Upper lobe of left lung (tissue), 6 donors: ENCODE results near the gene BLCAP. TPM values are rescaled to one million over a fixed set of nuclear protein-coding genes. Genes with fewer than 3 reads are reported as not detected.
A peak's percentile ranks its signal among the peaks of the same experiment; 100 is the strongest.
"Not testable (repeated sequence)": the region's sequence is repeated elsewhere in the genome, so short reads cannot be mapped to it uniquely, and the experiment has no call there.

Experiments
- ATAC-seq, 2 donors: fragments of 200-7000 bp; cut with Tn5 transposase; one replicate each; pipeline ENCODE4 v1.9.1; 2022; ENCODE audit warnings: mild to moderate bottlenecking in 2 of 2, moderate library complexity in 2 of 2; ENCODE audit not compliant: low FRiP score in 2 of 2
- DNase-seq, 2 donors: peaks; one replicate each; pipeline ENCODE4 v3.0.0-alpha.2; 2019 to 2020
- H3K27ac ChIP-seq, 4 donors: fragments of 200-600 bp; sonication (generic); one replicate each; pipeline ENCODE4 v1.5.1; 2016 to 2019
- H3K27me3 ChIP-seq, 4 donors: fragments of 200-600 bp; sonication (generic); one replicate each; pipeline ENCODE4 v1.5.1; 2017 to 2019
- H3K36me3 ChIP-seq, 4 donors: fragments of 200-600 bp; sonication (generic); one replicate each; pipeline ENCODE4 v1.5.1; 2016 to 2019
- H3K4me1 ChIP-seq, 4 donors: fragments of 200-600 bp; sonication (generic); one replicate each; pipeline ENCODE4 v1.5.1; 2018 to 2019
- H3K4me3 ChIP-seq, 4 donors: fragments of 200-600 bp; sonication (generic); one replicate each; pipeline ENCODE4 v1.5.1; 2017 to 2019; ENCODE audit warnings: mild to moderate bottlenecking in 2 of 4, moderate library complexity in 1 of 4
- H3K9me3 ChIP-seq, 4 donors: fragments of 200-600 bp; sonication (generic); one replicate each; pipeline ENCODE4 v1.5.1; 2018 to 2019
- CTCF ChIP-seq, 6 experiments: fragments of 450-650 bp in 4 of 6; fragments of 200-600 bp in 2 of 6; sonication (generic) in 2 of 6; IDR thresholded peaks; one replicate each; pipeline ENCODE4 v1.5.1; 2016 to 2019; ENCODE audit warnings: antibody characterized with exemption in 6 of 6
- EP300 ChIP-seq, 4 donors: sonication (generic); formaldehyde crosslinking; IDR thresholded peaks; one replicate each; pipeline ENCODE4 v1.5.1; 2017; ENCODE audit warnings: antibody characterized with exemption in 4 of 4, control low read depth in 2 of 4
- POLR2A ChIP-seq, 4 donors: fragments of 450-650 bp; IDR thresholded peaks; one replicate each; pipeline ENCODE4 v1.5.1; 2016 to 2017; ENCODE audit warnings: antibody characterized with exemption in 4 of 4, mild to moderate bottlenecking in 2 of 4
- POLR2AphosphoS5 ChIP-seq, 2 donors: sonication (generic); formaldehyde crosslinking; IDR thresholded peaks; one replicate each; pipeline ENCODE4 v1.5.1; 2017; ENCODE audit warnings: antibody characterized with exemption in 2 of 2
- WGBS, 2 donors: methylation state at CpG; one replicate each; pipeline ENCODE4 v1.1.5; 2017 to 2018; 5-methylcytosine and 5-hydroxymethylcytosine counted together
- total RNA-seq, 6 donors: library from RNA; depleted of rRNA in 4 of 6; stranded (reverse); fragments of >200 nt in 4 of 6; gene quantifications; one replicate each; pipeline versions ENCODE4 v1.1.0 to v1.2.1, GENCODE V29; 2016 to 2021
- donor health status: DM: no; HTN: no; CAD: no; lungs with moderate emphysema.
- donor health status: DM: no; HTN: yes; CAD: no; lungs with severe emphysema.

BLCAP gene
- 10 to 100 TPM; 53.4 to 79.6 (median 66.6) TPM for total RNA-seq

GRCh38 chr20:37527638-37528445 lies at the start of gene BLCAP:
Gene BLCAP (minus strand): TSS chr20:37527876. CDS start chr20:37519174, 8,702 bp downstream.
- Histone ChIP-seq H3K36me3 (no peaks in the 10 kb centered on the region), H3K27ac (peak within 1 kb of the TSS; percentile 91 to 99 (median 97)), H3K9me3 (no peaks in the 10 kb centered on the region), H3K27me3 (no peaks in the 10 kb centered on the region), H3K4me3 (peak within 1 kb of the TSS; percentile 54 to 100 (median 98)), H3K4me1 (peaks cover 25 to 47% (median 32%) of the 10 kb centered on the region in 4 donors)
- ATAC-seq (peak; percentile 95 to 97), DNase-seq (peak; percentile 93 to 95)
- 0 to 1% methylated on average over 23 to 37 of the region's 62 CpGs for WGBS, 2 donors
- TF ChIP-seq POLR2A (IDR thresholded peaks at IDR 0.05): peak; percentile 60 to 92 (median 80)
- TF ChIP-seq CTCF (IDR thresholded peaks at IDR 0.05): no peak
- TF ChIP-seq POLR2AphosphoS5 (IDR thresholded peaks at IDR 0.05): peak; percentile 90 to 94
- TF ChIP-seq EP300 (IDR thresholded peaks at IDR 0.05): no peak

GRCh38 chr20:37577436-37577835 lies 49.8 kb upstream of the BLCAP start:
- DNase-seq, H3K27me3 ChIP-seq: not testable (repeated sequence)
- 71 to 81% methylated on average over 4 of the region's 4 CpGs for WGBS, 2 donors

GRCh38 chr20:37576911-37577310 lies 49.2 kb upstream of the BLCAP start:
- no peak for ATAC-seq
- 71% methylated on average over 1 of the region's 1 CpG for WGBS, 2 donors
- no peak for DNase-seq
- H3K4me3 ChIP-seq: no peak overlapping the region
- no peaks in the 10 kb centered on the region for H3K9me3 ChIP-seq
- no peaks in the 10 kb centered on the region for H3K36me3 ChIP-seq
- no peaks in the 10 kb centered on the region for H3K27me3 ChIP-seq
- TF ChIP-seq POLR2A (IDR thresholded peaks at IDR 0.05) (no peak), CTCF (IDR thresholded peaks at IDR 0.05) (no peak), POLR2AphosphoS5 (IDR thresholded peaks at IDR 0.05) (no peak), EP300 (IDR thresholded peaks at IDR 0.05) (no peak)
- no peak overlapping the region for H3K27ac ChIP-seq
- H3K4me1 ChIP-seq: no peaks in the 10 kb centered on the region

More at GRCh38 chr20:37577436-37577835, 49.8 kb upstream of the BLCAP start:
- not testable (repeated sequence) for H3K4me1 ChIP-seq, H3K4me3 ChIP-seq, ATAC-seq, H3K36me3 ChIP-seq, H3K27ac ChIP-seq, H3K9me3 ChIP-seq

- Histone ChIP-seq H3K36me3 (no peaks in the 10 kb centered on the region), H3K9me3 (no peaks in the 10 kb centered on the region), H3K27me3 (no peaks in the 10 kb centered on the region), H3K4me3 (no peak overlapping the region), H3K27ac (no peak overlapping the region), H3K4me1 (no peaks in the 10 kb centered on the region)
- WGBS, 2 donors: 14% methylated on average over 1 of the region's 1 CpG
- no peak for DNase-seq
- no peak for ATAC-seq
- TF ChIP-seq CTCF (IDR thresholded peaks at IDR 0.05): no peak
- TF ChIP-seq EP300 (IDR thresholded peaks at IDR 0.05): no peak
- TF ChIP-seq POLR2AphosphoS5 (IDR thresholded peaks at IDR 0.05): no peak
- no peak for TF ChIP-seq POLR2A (IDR thresholded peaks at IDR 0.05)
Measured at GRCh38 chr20:37575884-37576283, 48.2 kb upstream of the BLCAP start.

DNA sequence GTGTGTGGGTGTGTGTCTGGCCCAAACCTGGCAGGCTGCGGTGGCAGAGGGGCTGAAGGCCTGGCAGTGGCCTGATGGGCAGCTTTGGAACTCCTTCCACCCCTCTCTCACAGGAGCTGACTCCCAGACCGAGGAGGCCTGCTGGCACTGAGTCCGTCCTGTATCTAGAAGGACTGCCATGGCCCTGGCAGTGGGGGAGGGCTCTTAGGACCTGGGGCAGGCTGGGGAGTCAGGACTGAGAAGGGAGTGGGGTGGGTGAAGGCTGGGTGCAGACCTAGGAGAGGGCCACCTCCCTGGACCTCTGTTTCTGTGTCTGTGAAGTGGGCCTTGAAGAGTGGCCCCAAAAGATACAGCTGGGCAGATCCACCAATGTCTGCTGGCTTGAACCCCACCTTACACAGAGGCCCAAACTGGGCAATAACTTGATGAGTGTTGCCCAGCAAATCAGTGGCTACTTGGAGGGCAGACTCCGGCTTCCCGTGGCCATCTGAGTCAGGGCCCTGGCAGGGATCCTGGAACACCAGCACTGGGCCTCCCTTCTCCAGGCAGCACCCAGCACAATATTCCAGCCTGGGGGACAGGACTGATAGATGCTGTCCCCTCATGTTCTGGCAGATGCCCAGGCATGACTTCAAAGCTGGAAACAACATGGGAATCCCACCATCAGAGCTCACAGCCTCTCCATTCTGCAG lies 46.7 kb upstream of the BLCAP start:
- H3K4me1 ChIP-seq: no peaks in the 10 kb centered on the region
- TF ChIP-seq POLR2A (IDR thresholded peaks at IDR 0.05) (no peak), EP300 (IDR thresholded peaks at IDR 0.05) (no peak), POLR2AphosphoS5 (IDR thresholded peaks at IDR 0.05) (no peak), CTCF (IDR thresholded peaks at IDR 0.05) (no peak)

More for the DNA sequence above, 46.7 kb upstream of the BLCAP start:
- WGBS, 2 donors: 90 to 91% methylated on average over 5 of the region's 5 CpGs
- Histone ChIP-seq H3K9me3 (no peaks in the 10 kb centered on the region), H3K27me3 (no peaks in the 10 kb centered on the region), H3K27ac (no peak overlapping the region), H3K4me3 (no peak overlapping the region), H3K36me3 (no peaks in the 10 kb centered on the region)
- peak; percentile 5 to 29 for ATAC-seq
- DNase-seq: peak in 1 of 2 donors; percentile 39
